NCI-H526 (cell line): Measurements from ENCODE around the gene GNAT2.

Experiments used
- DNase-seq, 2 experiments: peaks; one replicate each; lab custom pipeline; 2025; lab: John Stamatoyannopoulos, UW

Gene GNAT2

GRCh38 chr1:109557520-109557919 lies 61.9 kb downstream of the GNAT2 start:
- no peak for DNase-seq

- no peak for DNase-seq
Observed at GRCh38 chr1:109556563-109556962, 62.9 kb downstream of the GNAT2 start.
